Uterus (tissue), 2 donors: ENCODE measurements around the gene USP20.

Source experiments
- POLR2A ChIP-seq, 2 donors: fragments of 450-650 bp; IDR thresholded peaks; one replicate each; pipeline ENCODE4 v1.6.1; 2016; ENCODE audit warnings: antibody characterized with exemption in 2 of 2, mild to moderate bottlenecking in 1 of 2, moderate library complexity in 1 of 2
- TF ChIP-seq, protein P1 (sequence below), 4 experiments: fragments of 200-600 bp in 2 of 4; fragments of 450-650 bp in 2 of 4; sonication (generic) in 2 of 4; IDR thresholded peaks; one replicate each; pipeline ENCODE4 v1.5.1; 2016 to 2019; ENCODE audit warnings: antibody characterized with exemption in 4 of 4, mild to moderate bottlenecking in 2 of 4, moderate library complexity in 1 of 4

DNA sequence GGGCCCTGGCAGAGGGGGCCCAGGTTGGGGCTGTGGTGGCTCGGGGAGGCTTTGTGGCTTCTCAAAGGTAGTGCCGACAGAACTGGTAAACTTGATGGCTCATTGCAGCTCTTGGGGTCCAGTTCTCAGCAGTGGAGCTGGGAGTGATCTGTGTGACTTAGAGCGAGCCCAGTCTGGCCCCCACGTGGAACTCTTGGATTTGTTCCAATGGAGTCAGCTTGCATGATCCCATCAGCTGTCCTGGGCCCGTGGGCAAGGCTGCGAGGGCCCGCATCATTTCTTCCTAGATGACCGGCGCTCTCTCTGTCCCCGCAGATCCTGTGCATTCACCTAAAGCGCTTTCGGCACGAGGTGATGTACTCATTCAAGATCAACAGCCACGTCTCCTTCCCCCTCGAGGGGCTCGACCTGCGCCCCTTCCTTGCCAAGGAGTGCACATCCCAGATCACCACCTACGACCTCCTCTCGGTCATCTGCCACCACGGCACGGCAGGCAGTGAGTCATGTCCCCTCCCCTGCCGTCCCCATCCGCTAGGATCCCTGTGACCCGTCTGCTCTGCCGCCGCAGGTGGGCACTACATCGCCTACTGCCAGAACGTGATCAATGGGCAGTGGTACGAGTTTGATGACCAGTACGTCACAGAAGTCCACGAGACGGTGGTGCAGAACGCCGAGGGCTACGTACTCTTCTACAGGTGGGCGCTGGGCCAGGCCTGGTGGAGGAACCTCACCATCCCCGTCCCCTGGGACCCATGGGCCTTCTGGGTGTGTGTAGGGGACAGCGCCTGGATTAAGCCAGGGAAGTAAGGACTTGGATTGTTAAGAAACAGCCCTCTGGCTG is 39.2 kb downstream of the USP20 start:
- TF ChIP-seq, protein P1, sequence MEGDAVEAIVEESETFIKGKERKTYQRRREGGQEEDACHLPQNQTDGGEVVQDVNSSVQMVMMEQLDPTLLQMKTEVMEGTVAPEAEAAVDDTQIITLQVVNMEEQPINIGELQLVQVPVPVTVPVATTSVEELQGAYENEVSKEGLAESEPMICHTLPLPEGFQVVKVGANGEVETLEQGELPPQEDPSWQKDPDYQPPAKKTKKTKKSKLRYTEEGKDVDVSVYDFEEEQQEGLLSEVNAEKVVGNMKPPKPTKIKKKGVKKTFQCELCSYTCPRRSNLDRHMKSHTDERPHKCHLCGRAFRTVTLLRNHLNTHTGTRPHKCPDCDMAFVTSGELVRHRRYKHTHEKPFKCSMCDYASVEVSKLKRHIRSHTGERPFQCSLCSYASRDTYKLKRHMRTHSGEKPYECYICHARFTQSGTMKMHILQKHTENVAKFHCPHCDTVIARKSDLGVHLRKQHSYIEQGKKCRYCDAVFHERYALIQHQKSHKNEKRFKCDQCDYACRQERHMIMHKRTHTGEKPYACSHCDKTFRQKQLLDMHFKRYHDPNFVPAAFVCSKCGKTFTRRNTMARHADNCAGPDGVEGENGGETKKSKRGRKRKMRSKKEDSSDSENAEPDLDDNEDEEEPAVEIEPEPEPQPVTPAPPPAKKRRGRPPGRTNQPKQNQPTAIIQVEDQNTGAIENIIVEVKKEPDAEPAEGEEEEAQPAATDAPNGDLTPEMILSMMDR (IDR thresholded peaks at IDR 0.05): no peak
- TF ChIP-seq POLR2A (IDR thresholded peaks at IDR 0.05): no peak
